ENCODE results near the gene GPATCH1.

DNA sequence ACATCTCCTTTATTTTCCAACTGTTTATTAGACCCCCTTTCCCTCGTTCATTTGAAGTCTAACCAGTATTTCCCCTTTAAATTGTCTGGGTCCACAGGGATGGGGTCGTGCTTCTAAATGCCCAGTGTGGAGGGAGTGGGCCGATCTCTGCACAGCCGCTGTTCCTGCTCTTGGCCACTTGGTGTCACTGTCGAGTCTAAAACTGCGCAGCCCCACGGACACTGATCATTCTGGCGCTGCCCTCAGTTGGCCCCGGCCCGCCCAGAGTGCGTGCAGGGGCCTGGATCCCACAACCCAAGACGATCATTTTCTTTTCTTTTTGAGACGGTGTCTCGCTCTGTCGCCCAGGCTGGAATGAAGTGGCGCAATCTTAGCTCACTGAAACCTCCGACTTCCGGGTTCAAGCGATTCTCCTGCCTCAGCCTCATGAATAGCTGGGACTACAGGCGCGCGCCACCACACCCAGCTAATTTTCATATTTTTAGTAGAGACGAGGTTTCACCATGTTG is 63.0 kb downstream of the GPATCH1 start:
- TF ChIP-seq, protein P1, sequence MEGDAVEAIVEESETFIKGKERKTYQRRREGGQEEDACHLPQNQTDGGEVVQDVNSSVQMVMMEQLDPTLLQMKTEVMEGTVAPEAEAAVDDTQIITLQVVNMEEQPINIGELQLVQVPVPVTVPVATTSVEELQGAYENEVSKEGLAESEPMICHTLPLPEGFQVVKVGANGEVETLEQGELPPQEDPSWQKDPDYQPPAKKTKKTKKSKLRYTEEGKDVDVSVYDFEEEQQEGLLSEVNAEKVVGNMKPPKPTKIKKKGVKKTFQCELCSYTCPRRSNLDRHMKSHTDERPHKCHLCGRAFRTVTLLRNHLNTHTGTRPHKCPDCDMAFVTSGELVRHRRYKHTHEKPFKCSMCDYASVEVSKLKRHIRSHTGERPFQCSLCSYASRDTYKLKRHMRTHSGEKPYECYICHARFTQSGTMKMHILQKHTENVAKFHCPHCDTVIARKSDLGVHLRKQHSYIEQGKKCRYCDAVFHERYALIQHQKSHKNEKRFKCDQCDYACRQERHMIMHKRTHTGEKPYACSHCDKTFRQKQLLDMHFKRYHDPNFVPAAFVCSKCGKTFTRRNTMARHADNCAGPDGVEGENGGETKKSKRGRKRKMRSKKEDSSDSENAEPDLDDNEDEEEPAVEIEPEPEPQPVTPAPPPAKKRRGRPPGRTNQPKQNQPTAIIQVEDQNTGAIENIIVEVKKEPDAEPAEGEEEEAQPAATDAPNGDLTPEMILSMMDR (IDR thresholded peaks at IDR 0.05; ENCODE audit: poor library complexity, severe bottlenecking), result peak; percentile 88
- TF ChIP-seq EP300 (conservative IDR thresholded peaks at IDR 0.05; ENCODE audit: poor library complexity, severe bottlenecking) (no peak), POLR2AphosphoS5 (IDR thresholded peaks at IDR 0.05) (no peak), TAF1 (IDR thresholded peaks at IDR 0.05; ENCODE audit: low read depth) (no peak), EZH2 (IDR thresholded peaks at IDR 0.05; ENCODE audit: borderline replicate concordance, insufficient read depth, low read length, poor library complexity, severe bottlenecking) (no peak), SMC3 (conservative IDR thresholded peaks at IDR 0.05; ENCODE audit: poor library complexity) (peak; percentile 79), MXI1 (conservative IDR thresholded peaks at IDR 0.05; ENCODE audit: poor library complexity, severe bottlenecking) (no peak), RAD21 (conservative IDR thresholded peaks at IDR 0.05) (peak; percentile 78)
- TF ChIP-seq, protein P2, sequence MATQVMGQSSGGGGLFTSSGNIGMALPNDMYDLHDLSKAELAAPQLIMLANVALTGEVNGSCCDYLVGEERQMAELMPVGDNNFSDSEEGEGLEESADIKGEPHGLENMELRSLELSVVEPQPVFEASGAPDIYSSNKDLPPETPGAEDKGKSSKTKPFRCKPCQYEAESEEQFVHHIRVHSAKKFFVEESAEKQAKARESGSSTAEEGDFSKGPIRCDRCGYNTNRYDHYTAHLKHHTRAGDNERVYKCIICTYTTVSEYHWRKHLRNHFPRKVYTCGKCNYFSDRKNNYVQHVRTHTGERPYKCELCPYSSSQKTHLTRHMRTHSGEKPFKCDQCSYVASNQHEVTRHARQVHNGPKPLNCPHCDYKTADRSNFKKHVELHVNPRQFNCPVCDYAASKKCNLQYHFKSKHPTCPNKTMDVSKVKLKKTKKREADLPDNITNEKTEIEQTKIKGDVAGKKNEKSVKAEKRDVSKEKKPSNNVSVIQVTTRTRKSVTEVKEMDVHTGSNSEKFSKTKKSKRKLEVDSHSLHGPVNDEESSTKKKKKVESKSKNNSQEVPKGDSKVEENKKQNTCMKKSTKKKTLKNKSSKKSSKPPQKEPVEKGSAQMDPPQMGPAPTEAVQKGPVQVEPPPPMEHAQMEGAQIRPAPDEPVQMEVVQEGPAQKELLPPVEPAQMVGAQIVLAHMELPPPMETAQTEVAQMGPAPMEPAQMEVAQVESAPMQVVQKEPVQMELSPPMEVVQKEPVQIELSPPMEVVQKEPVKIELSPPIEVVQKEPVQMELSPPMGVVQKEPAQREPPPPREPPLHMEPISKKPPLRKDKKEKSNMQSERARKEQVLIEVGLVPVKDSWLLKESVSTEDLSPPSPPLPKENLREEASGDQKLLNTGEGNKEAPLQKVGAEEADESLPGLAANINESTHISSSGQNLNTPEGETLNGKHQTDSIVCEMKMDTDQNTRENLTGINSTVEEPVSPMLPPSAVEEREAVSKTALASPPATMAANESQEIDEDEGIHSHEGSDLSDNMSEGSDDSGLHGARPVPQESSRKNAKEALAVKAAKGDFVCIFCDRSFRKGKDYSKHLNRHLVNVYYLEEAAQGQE (IDR thresholded peaks at IDR 0.05; ENCODE audit: borderline replicate concordance), result no peak
